Panc1 (cell line): Measurements from ENCODE around the gene NT5DC1. TPM values are rescaled to one million over a fixed set of nuclear protein-coding genes. Genes with fewer than 3 reads are reported as not detected.

ENCODE experiments used
- ATAC-seq: fragments of 200-7000 bp; cut with Tn5 transposase; 2 replicates; pipeline ENCODE4 v1.9.1; 2020; ENCODE audit warnings: mild to moderate bottlenecking, moderate library complexity
- BruUV-seq: library from RNA; stranded (reverse); fragments of 400-500 nt; replicated peaks from 2 replicates; lab custom pipeline; 2021; lab: Mats Ljungman, UMichigan
- CTCF ChIA-PET: fragments of 300-600 bp; sonication (Branson Sonifier 250); formaldehyde crosslinking; loops from one replicate; lab custom pipeline; 2022; ENCODE audit warnings: antibody characterized with exemption; lab: Charles Lee
- POLR2A ChIA-PET: fragments of 300-600 bp; sonication (Branson Sonifier 250); formaldehyde crosslinking; loops from one replicate; lab custom pipeline; 2022; ENCODE audit warnings: antibody characterized with exemption; lab: Charles Lee
- DNase-seq: peaks from one replicate; pipeline ENCODE4 v3.0.0-alpha.2; 2010; ENCODE audit warnings: low read depth, low spot score
- H3K27ac ChIP-seq: 2 replicates; pipeline ENCODE4 v1.5.1; 2011; ENCODE audit warnings: mild to moderate bottlenecking, low read length, inconsistent platforms
- H3K27me3 ChIP-seq: fragments of 200-500 bp; sonication (Bioruptor generic); 2 replicates; pipeline ENCODE4 v1.6.0; 2014; ENCODE audit warnings: low read length, inconsistent platforms; ENCODE audit not compliant: control insufficient read depth, insufficient read depth
- H3K36me3 ChIP-seq: fragments of 200-500 bp; sonication (Bioruptor generic); 2 replicates; pipeline ENCODE4 v1.5.1; 2014; ENCODE audit warnings: inconsistent platforms, mild to moderate bottlenecking, low read length, moderate library complexity; ENCODE audit not compliant: control insufficient read depth, insufficient read depth
- H3K4me1 ChIP-seq: 2 replicates; pipeline ENCODE4 v1.5.1; 2011; ENCODE audit warnings: inconsistent platforms, mild to moderate bottlenecking, low read length, moderate library complexity; ENCODE audit not compliant: control insufficient read depth, insufficient read depth
- H3K4me3 ChIP-seq, 2 experiments: 2 replicates each; pipeline ENCODE4 v1.5.1; 2011 to 2012; ENCODE audit warnings: low read depth in 2 of 2, low read length in 2 of 2, mild to moderate bottlenecking in 2 of 2, inconsistent platforms in 1 of 2, moderate library complexity in 1 of 2
- H3K9me3 ChIP-seq: fragments of 200-500 bp; sonication (Bioruptor generic); 2 replicates; pipeline ENCODE4 v1.5.1; 2014; ENCODE audit warnings: low read depth, mild to moderate bottlenecking, inconsistent platforms, low read length, moderate library complexity; ENCODE audit not compliant: control insufficient read depth, insufficient read depth
- POLR2AphosphoS5 ChIP-seq: IDR thresholded peaks from 2 replicates; pipeline ENCODE4 v1.6.1; 2012; ENCODE audit warnings: mild to moderate bottlenecking, low read depth, low read length, moderate library complexity
- SIN3A ChIP-seq: IDR thresholded peaks from 2 replicates; pipeline ENCODE4 v1.6.1; 2012; ENCODE audit warnings: low read depth, mild to moderate bottlenecking, low read length, moderate library complexity, borderline replicate concordance; ENCODE audit not compliant: insufficient read depth
- TCF7L2 ChIP-seq: IDR thresholded peaks from 2 replicates; pipeline ENCODE4 v1.6.1; 2011; ENCODE audit warnings: mild to moderate bottlenecking, low read depth, low read length, inconsistent platforms
- in situ Hi-C: cut with HindIII; loops from 2 replicates; pipeline ENCODE4 v1.10.0; 2016; ENCODE audit warnings: low sequenced_read_pairs, low pct_unique_long_range_greater_than_20kb
- intact Hi-C: fragments of 100-400 bp; cut with micrococcal nuclease; formaldehyde crosslinking; loops from one replicate; pipeline ENCODE4 v1.10.0; 2022; ENCODE audit not compliant: unreplicated experiment
- total RNA-seq: library from RNA; stranded (reverse); gene quantifications from one replicate; pipeline ENCODE4 v1.2.1, GENCODE V29; 2021; ENCODE audit not compliant: unreplicated experiment
- TF ChIP-seq, protein P1 (sequence below), 2 experiments: IDR thresholded peaks; 2 replicates each; pipeline ENCODE4 v1.6.1; 2011 to 2012; ENCODE audit warnings: low read depth in 2 of 2, control low read depth in 1 of 2, low read length in 1 of 2, mild to moderate bottlenecking in 1 of 2, moderate library complexity in 1 of 2; ENCODE audit not compliant: insufficient read depth in 1 of 2
- TF ChIP-seq, protein P2 (sequence below): fragments of 450-650 bp; IDR thresholded peaks from 2 replicates; pipeline ENCODE4 v1.5.1; 2017; ENCODE audit warnings: mild to moderate bottlenecking

Gene NT5DC1
- total RNA-seq, 1 experiment from 2014 or later: 79.1 TPM

DNA sequence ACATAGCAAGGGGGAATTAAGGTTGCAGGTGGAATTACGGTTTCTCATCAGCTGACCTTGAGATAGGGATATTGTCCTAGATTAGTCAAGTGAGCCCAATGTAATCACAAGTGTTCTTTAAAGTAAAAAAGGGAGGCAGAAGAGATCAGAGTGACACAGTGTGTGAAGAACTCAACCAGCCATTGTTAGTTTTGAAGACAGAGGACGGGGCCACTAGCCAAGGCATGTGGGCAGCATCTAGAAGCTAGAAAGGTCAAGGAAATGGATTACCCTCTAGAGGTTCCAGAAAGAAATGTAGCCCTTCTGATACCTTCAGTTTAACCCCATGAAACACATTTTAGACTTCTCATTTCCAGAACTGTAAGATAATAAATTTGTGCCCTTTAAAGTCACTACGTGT lies 197.6 kb downstream of the NT5DC1 start:
- no peak overlapping the region for H3K27ac ChIP-seq
- ATAC-seq (no peak), DNase-seq (no peak)
- TF ChIP-seq TCF7L2 (no peak), POLR2AphosphoS5 (no peak), SIN3A (no peak)
- TF ChIP-seq, protein P1, sequence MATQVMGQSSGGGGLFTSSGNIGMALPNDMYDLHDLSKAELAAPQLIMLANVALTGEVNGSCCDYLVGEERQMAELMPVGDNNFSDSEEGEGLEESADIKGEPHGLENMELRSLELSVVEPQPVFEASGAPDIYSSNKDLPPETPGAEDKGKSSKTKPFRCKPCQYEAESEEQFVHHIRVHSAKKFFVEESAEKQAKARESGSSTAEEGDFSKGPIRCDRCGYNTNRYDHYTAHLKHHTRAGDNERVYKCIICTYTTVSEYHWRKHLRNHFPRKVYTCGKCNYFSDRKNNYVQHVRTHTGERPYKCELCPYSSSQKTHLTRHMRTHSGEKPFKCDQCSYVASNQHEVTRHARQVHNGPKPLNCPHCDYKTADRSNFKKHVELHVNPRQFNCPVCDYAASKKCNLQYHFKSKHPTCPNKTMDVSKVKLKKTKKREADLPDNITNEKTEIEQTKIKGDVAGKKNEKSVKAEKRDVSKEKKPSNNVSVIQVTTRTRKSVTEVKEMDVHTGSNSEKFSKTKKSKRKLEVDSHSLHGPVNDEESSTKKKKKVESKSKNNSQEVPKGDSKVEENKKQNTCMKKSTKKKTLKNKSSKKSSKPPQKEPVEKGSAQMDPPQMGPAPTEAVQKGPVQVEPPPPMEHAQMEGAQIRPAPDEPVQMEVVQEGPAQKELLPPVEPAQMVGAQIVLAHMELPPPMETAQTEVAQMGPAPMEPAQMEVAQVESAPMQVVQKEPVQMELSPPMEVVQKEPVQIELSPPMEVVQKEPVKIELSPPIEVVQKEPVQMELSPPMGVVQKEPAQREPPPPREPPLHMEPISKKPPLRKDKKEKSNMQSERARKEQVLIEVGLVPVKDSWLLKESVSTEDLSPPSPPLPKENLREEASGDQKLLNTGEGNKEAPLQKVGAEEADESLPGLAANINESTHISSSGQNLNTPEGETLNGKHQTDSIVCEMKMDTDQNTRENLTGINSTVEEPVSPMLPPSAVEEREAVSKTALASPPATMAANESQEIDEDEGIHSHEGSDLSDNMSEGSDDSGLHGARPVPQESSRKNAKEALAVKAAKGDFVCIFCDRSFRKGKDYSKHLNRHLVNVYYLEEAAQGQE (IDR thresholded peaks at IDR 0.05; ENCODE audit: insufficient read depth in 1 of 2, low read depth in 2 of 2, low read length in 1 of 2): no peak
- TF ChIP-seq, protein P2, sequence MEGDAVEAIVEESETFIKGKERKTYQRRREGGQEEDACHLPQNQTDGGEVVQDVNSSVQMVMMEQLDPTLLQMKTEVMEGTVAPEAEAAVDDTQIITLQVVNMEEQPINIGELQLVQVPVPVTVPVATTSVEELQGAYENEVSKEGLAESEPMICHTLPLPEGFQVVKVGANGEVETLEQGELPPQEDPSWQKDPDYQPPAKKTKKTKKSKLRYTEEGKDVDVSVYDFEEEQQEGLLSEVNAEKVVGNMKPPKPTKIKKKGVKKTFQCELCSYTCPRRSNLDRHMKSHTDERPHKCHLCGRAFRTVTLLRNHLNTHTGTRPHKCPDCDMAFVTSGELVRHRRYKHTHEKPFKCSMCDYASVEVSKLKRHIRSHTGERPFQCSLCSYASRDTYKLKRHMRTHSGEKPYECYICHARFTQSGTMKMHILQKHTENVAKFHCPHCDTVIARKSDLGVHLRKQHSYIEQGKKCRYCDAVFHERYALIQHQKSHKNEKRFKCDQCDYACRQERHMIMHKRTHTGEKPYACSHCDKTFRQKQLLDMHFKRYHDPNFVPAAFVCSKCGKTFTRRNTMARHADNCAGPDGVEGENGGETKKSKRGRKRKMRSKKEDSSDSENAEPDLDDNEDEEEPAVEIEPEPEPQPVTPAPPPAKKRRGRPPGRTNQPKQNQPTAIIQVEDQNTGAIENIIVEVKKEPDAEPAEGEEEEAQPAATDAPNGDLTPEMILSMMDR: no peak
- no peaks in the 10 kb centered on the region for H3K4me1 ChIP-seq
- in situ Hi-C loops (no loop called here), intact Hi-C loops (no loop called here)
- POLR2A ChIA-PET: no interaction called here
- H3K36me3 ChIP-seq: no peaks in the 10 kb centered on the region
- peaks cover 4% of the 10 kb centered on the region; the same call in 1 of the 2 replicates for H3K9me3 ChIP-seq
- H3K27me3 ChIP-seq: peaks cover 9% of the 10 kb centered on the region
- H3K4me3 ChIP-seq: no peak overlapping the region
- no TSS peak for BruUV-seq
- CTCF ChIA-PET: no interaction called here

DNA sequence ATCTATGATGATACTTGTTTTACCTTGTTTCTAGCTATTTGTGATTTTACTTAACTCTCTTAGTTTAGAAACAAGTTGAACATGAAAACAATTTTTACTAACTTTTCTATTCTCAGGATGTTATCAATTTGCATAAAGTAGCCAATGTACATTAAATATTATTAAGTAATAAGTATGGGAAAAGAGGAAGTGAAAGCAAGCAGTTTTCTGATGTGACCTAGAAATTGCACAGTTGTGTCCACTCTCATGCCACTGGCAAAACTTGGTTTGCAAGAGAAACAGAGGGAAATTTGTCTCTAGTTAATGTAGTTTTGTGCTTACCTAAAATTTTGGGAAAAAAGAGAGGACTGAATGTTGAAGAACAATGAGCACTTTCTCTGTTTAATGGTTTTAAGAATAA lies 198.3 kb downstream of the NT5DC1 start:
- no TSS peak for BruUV-seq
- Histone ChIP-seq H3K4me1 (no peaks in the 10 kb centered on the region), H3K4me3 (no peak overlapping the region), H3K36me3 (no peaks in the 10 kb centered on the region), H3K27ac (no peak overlapping the region), H3K27me3 (peaks cover 9% of the 10 kb centered on the region), H3K9me3 (peaks cover 4% of the 10 kb centered on the region; the same call in 1 of the 2 replicates)
- DNase-seq (no peak), ATAC-seq (no peak)
- CTCF ChIA-PET: no interaction called here
- POLR2A ChIA-PET: no interaction called here
- in situ Hi-C loops: no loop called here
- TF ChIP-seq TCF7L2 (no peak), SIN3A (no peak), POLR2AphosphoS5 (no peak)
- TF ChIP-seq, protein P2: no peak
- TF ChIP-seq, protein P1 (IDR thresholded peaks at IDR 0.05; ENCODE audit: insufficient read depth in 1 of 2, low read depth in 2 of 2, low read length in 1 of 2): no peak
- intact Hi-C loops: no loop called here

Other genes with a start within 250 kb of the NT5DC1 start
- gene FRK, start 40.0 kb upstream of the NT5DC1 start, total RNA-seq: 2.5 TPM
- not detected for gene COL10A1, start 25.3 kb downstream of the NT5DC1 start, total RNA-seq
- gene TSPYL4, start 153.2 kb downstream of the NT5DC1 start, total RNA-seq: 7.6 TPM
- gene TSPYL1, start 179.1 kb downstream of the NT5DC1 start, total RNA-seq: 103 TPM